Osteoblast (primary cell): ENCODE results near the gene TUBB4A. TPM values are rescaled to one million over a fixed set of nuclear protein-coding genes. Genes with fewer than 3 reads are reported as not detected.

Source experiments
- DNase-seq: peaks from one replicate; pipeline ENCODE4 v3.0.0; 2011; ENCODE audit warnings: low spot score, mixed read lengths; ENCODE audit not compliant: insufficient read length; ENCODE audit errors: missing footprints
- H2AFZ ChIP-seq: 2 replicates; pipeline ENCODE4 v1.6.0; 2011; ENCODE audit warnings: mild to moderate bottlenecking, low read length
- H3K27ac ChIP-seq: 2 replicates; pipeline ENCODE4 v1.5.1; 2011; ENCODE audit warnings: mild to moderate bottlenecking, low read depth, low read length, moderate library complexity
- H3K27me3 ChIP-seq: 2 replicates; pipeline ENCODE4 v1.6.0; 2012; ENCODE audit warnings: mild to moderate bottlenecking, control low read depth, inconsistent platforms, low read length, moderate library complexity; ENCODE audit not compliant: insufficient read depth
- H3K36me3 ChIP-seq: 2 replicates; pipeline ENCODE4 v1.5.1; 2011; ENCODE audit warnings: mild to moderate bottlenecking, low read length, control low read depth, moderate library complexity; ENCODE audit not compliant: insufficient read depth
- H3K4me1 ChIP-seq: 2 replicates; pipeline ENCODE4 v1.5.1; 2011; ENCODE audit warnings: mild to moderate bottlenecking, low read length, control low read depth, moderate library complexity; ENCODE audit not compliant: insufficient read depth
- H3K4me2 ChIP-seq: 2 replicates; pipeline ENCODE4 v1.6.0; 2011; ENCODE audit warnings: mild to moderate bottlenecking, low read length; ENCODE audit not compliant: insufficient read depth
- H3K4me3 ChIP-seq: fragments of 200-600 bp; sonication (generic); 3 replicates; pipeline ENCODE4 v1.5.1; 2012; ENCODE audit warnings: mild to moderate bottlenecking, low read length, inconsistent platforms; ENCODE audit not compliant: insufficient read depth
- H3K79me2 ChIP-seq: 2 replicates; pipeline ENCODE4 v1.6.0; 2012; ENCODE audit warnings: mild to moderate bottlenecking, low read length, control low read depth, inconsistent platforms; ENCODE audit not compliant: insufficient read depth
- H3K9me3 ChIP-seq: 2 replicates; pipeline ENCODE4 v1.5.1; 2011; ENCODE audit warnings: low read depth, low read length, control low read depth
- H4K20me1 ChIP-seq: 2 replicates; pipeline ENCODE4 v1.6.0; 2012; ENCODE audit warnings: mild to moderate bottlenecking, low read length, control low read depth; ENCODE audit not compliant: insufficient read depth
- total RNA-seq: library from RNA; depleted of rRNA; stranded (reverse); fragments of >200 nt; gene quantifications from 2 replicates; pipeline ENCODE4 v1.2.3, GENCODE V29; 2012
- TF ChIP-seq, protein P1 (sequence below): IDR thresholded peaks from 2 replicates; pipeline ENCODE4 v1.5.1; 2011; ENCODE audit warnings: mild to moderate bottlenecking, low read depth, low read length, moderate library complexity; ENCODE audit errors: extremely low read depth

The TUBB4A gene
- total RNA-seq, 1 donor, result not detected

- Histone ChIP-seq H3K4me3 (no peak overlapping the region), H3K9me3 (no peaks in the 10 kb centered on the region), H3K4me1 (no peaks in the 10 kb centered on the region), H3K4me2 (no peak overlapping the region), H3K27me3 (peaks cover 16% of the 10 kb centered on the region), H3K79me2 (no peaks in the 10 kb centered on the region), H3K27ac (no peak overlapping the region), H4K20me1 (no peaks in the 10 kb centered on the region), H2AFZ (no peak overlapping the region), H3K36me3 (no peaks in the 10 kb centered on the region)
- TF ChIP-seq, protein P1, sequence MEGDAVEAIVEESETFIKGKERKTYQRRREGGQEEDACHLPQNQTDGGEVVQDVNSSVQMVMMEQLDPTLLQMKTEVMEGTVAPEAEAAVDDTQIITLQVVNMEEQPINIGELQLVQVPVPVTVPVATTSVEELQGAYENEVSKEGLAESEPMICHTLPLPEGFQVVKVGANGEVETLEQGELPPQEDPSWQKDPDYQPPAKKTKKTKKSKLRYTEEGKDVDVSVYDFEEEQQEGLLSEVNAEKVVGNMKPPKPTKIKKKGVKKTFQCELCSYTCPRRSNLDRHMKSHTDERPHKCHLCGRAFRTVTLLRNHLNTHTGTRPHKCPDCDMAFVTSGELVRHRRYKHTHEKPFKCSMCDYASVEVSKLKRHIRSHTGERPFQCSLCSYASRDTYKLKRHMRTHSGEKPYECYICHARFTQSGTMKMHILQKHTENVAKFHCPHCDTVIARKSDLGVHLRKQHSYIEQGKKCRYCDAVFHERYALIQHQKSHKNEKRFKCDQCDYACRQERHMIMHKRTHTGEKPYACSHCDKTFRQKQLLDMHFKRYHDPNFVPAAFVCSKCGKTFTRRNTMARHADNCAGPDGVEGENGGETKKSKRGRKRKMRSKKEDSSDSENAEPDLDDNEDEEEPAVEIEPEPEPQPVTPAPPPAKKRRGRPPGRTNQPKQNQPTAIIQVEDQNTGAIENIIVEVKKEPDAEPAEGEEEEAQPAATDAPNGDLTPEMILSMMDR, result no peak
- peak; percentile 53 for DNase-seq
These were observed 34.7 kb downstream of the TUBB4A start for GRCh38 chr19:6467384-6467783.

DNA sequence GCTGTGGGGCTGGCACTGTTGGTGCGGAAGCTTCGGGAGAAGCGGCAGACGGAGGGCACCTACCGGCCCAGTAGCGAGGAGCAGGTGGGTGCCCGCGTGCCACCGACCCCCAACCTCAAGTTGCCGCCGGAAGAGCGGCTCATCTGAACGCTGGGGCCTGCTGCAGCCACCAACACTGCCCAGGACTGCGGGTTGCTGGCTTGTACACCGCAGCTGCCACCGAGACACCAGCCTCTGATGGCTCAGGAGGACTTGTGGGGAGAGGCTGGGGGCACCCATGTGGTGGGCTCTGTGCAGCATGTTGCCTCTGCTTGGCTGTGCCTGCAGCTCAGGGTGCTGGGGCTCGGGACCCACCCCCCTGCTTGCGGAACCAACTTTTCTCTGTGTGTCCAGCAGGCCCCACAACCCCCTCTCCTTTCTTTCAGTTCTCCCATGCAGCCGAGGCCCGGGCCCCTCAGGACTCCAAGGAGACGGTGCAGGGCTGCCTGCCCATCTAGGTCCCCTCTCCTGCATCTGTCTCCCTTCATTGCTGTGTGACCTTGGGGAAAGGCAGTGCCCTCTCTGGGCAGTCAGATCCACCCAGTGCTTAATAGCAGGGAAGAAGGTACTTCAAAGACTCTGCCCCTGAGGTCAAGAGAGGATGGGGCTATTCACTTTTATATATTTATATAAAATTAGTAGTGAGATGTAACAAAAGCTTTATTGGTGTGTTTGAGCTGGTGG lies 35.4 kb downstream of the TUBB4A start:
- TF ChIP-seq, protein P1, result no peak

GRCh38 chr19:6465663-6466062 lies 36.4 kb downstream of the TUBB4A start:
- Histone ChIP-seq H3K79me2 (no peaks in the 10 kb centered on the region), H2AFZ (no peak overlapping the region), H3K9me3 (no peaks in the 10 kb centered on the region), H4K20me1 (no peaks in the 10 kb centered on the region), H3K27ac (no peak overlapping the region), H3K4me1 (peaks cover 1% of the 10 kb centered on the region), H3K4me2 (no peak overlapping the region), H3K36me3 (no peaks in the 10 kb centered on the region), H3K4me3 (no peak overlapping the region), H3K27me3 (peaks cover 16% of the 10 kb centered on the region)
- DNase-seq, result peak; percentile 57
- TF ChIP-seq, protein P1, result no peak

More for the DNA sequence above, 35.4 kb downstream of the TUBB4A start:
- Histone ChIP-seq H3K9me3 (no peaks in the 10 kb centered on the region), H3K36me3 (no peaks in the 10 kb centered on the region), H3K4me2 (no peak overlapping the region), H4K20me1 (no peaks in the 10 kb centered on the region), H3K4me3 (no peak overlapping the region), H2AFZ (no peak overlapping the region), H3K27ac (no peak overlapping the region), H3K27me3 (peaks cover 16% of the 10 kb centered on the region), H3K79me2 (no peaks in the 10 kb centered on the region), H3K4me1 (no peaks in the 10 kb centered on the region)
- peak; percentile 77 for DNase-seq

DNA sequence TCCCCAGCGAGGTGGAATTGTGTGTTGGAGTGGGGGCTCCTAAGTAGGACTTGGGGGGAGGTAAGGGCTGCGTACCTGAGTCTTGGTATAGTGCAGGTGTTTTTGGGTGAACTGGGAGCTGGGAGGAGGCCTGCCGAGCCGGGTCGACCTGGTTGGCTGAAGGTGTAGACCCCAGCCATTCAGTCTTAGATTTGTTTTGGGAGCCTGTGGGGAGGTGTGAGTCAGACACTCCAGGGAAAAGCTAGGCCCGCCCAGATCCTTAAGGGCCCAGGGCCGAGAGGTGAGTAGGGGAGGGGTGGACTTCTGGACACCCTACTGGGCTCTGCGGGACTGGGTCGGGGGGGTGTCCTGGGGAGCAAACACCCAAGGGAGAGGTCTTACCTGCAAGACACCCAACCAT lies 37.1 kb downstream of the TUBB4A start:
- DNase-seq, result peak; percentile 86
- H3K36me3 ChIP-seq, result no peaks in the 10 kb centered on the region
- no peaks in the 10 kb centered on the region for H4K20me1 ChIP-seq
- no peak overlapping the region for H3K4me3 ChIP-seq
- TF ChIP-seq, protein P1, result no peak
- H3K4me1 ChIP-seq, result peaks cover 5% of the 10 kb centered on the region
- H3K79me2 ChIP-seq, result no peaks in the 10 kb centered on the region
- no peak overlapping the region for H3K27ac ChIP-seq
- H3K27me3 ChIP-seq, result peaks cover 16% of the 10 kb centered on the region
- H3K9me3 ChIP-seq, result no peaks in the 10 kb centered on the region
- H3K4me2 ChIP-seq, result no peak overlapping the region
- no peak overlapping the region for H2AFZ ChIP-seq
